Activated naive CD8-positive, alpha-beta T cell treated with anti-CD3 and anti-CD28 coated beads, Interleukin-2, amount 50 U/mL, for 24 hours (primary cell): ENCODE results near the gene PHKB.
A peak's percentile ranks its signal among the peaks of the same experiment; 100 is the strongest.

Experiments
- ATAC-seq: fragments of 150-1000 bp; cut with Tn5 transposase; one replicate; pipeline ENCODE4 v1.10.0; 2021
- DNase-seq: peaks from one replicate; pipeline ENCODE4 v3.0.0; 2021
- H3K27ac Mint-ChIP-seq: one replicate; pipeline ENCODE4 v1.8.0; 2021; ENCODE audit warnings: mild to moderate bottlenecking, mixed read lengths
- H3K27me3 Mint-ChIP-seq: one replicate; pipeline ENCODE4 v1.8.0; 2021; ENCODE audit warnings: mixed read lengths
- H3K36me3 Mint-ChIP-seq: one replicate; pipeline ENCODE4 v1.8.0; 2021; ENCODE audit warnings: low read depth, mixed read lengths
- H3K4me1 Mint-ChIP-seq: one replicate; pipeline ENCODE4 v1.8.0; 2021; ENCODE audit warnings: mixed read lengths
- H3K4me3 Mint-ChIP-seq: one replicate; pipeline ENCODE4 v1.8.0; 2021; ENCODE audit warnings: mild to moderate bottlenecking, moderate library complexity, mixed read lengths
- H3K9me3 Mint-ChIP-seq: one replicate; pipeline ENCODE4 v1.8.0; 2021; ENCODE audit warnings: mixed read lengths

Gene PHKB

GRCh38 chr16:47731252-47731651 is 270.1 kb downstream of the PHKB start:
- Mint-ChIP-seq H3K27ac (no peak overlapping the region), H3K4me1 (peaks cover 9% of the 10 kb centered on the region), H3K27me3 (peaks cover 7% of the 10 kb centered on the region), H3K9me3 (no peaks in the 10 kb centered on the region), H3K36me3 (no peaks in the 10 kb centered on the region), H3K4me3 (no peak overlapping the region)
- ATAC-seq: no peak
- no peak for DNase-seq

DNA sequence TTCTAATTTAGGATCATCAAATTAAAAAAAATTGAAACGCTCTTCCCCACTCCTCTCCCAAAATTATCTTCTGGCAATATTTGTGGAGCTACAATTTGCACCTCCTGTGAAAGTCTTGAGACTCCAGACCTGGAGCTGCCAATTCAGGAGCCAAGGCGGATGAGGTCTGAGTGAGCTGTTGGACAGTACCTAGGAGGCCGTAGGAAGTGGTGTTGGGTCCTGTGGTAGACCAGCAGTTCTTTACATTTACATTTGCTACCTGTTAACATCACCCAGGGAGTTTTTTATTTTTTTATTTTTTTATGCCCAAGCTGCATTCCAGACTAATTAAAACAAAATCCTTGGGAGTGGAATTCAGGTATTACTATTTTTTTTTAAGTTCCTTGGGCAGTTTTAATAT is 271.0 kb downstream of the PHKB start:
- H3K27ac Mint-ChIP-seq: no peak overlapping the region
- H3K4me1 Mint-ChIP-seq: peaks cover 9% of the 10 kb centered on the region
- ATAC-seq (no peak), DNase-seq (no peak)
- H3K36me3 Mint-ChIP-seq: no peaks in the 10 kb centered on the region
- H3K9me3 Mint-ChIP-seq: no peaks in the 10 kb centered on the region
- no peak overlapping the region for H3K4me3 Mint-ChIP-seq
- peaks cover 7% of the 10 kb centered on the region for H3K27me3 Mint-ChIP-seq

GRCh38 chr16:47732523-47733111 is 271.5 kb downstream of the PHKB start:
- peaks cover 7% of the 10 kb centered on the region for H3K27me3 Mint-ChIP-seq
- DNase-seq (peak; percentile 10), ATAC-seq (peak; percentile 91)
- H3K27ac Mint-ChIP-seq: peak overlapping the region; percentile 74
- H3K4me3 Mint-ChIP-seq: peak overlapping the region; percentile 51
- H3K4me1 Mint-ChIP-seq: peaks cover 9% of the 10 kb centered on the region
- no peaks in the 10 kb centered on the region for H3K9me3 Mint-ChIP-seq
- no peaks in the 10 kb centered on the region for H3K36me3 Mint-ChIP-seq

DNA sequence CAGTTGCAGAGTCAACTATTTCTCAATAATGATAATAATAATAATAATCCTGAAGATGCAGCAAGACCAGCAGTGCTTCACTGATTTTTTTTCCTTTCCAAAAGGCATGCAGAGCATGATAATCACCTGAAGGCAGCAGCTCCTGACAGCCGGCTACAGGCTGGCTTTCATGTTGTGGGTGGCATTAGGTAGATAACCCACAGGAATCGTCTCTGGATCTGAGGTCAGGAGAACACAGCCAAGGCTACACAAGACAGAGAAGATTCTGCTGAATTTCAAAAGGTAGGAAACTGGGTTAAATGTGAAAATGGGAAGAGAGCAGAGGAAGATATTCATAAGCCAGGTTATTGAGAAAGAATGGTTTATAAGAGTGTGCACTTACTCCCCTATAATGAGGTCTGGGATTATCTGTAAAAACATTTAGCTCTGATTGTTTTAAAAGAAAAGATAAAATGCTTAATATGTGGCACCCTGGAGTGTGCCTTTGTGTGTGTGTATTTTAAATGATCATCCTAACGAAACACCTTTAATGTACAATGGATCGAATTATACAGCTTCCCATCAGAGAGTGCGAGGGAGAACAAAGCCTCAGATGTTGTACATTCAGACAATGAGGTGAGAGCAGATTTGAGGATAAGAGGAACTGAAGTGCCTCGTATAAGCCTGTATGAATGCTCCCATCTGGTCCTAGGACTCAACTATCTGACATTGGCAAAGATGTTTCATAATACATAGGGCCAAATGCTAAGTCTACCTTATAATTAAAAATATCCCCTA is 273.1 kb downstream of the PHKB start:
- H3K9me3 Mint-ChIP-seq: no peaks in the 10 kb centered on the region

GRCh38 chr16:47734987-47735594 is 274.0 kb downstream of the PHKB start:
- Mint-ChIP-seq H3K4me3 (no peak overlapping the region), H3K27ac (no peak overlapping the region), H3K27me3 (peaks cover 4% of the 10 kb centered on the region), H3K4me1 (peaks cover 9% of the 10 kb centered on the region), H3K9me3 (no peaks in the 10 kb centered on the region), H3K36me3 (no peaks in the 10 kb centered on the region)
- ATAC-seq (no peak), DNase-seq (no peak)

More for the DNA sequence above, 273.1 kb downstream of the PHKB start:
- Mint-ChIP-seq H3K27ac (no peak overlapping the region), H3K4me3 (no peak overlapping the region), H3K4me1 (peaks cover 9% of the 10 kb centered on the region), H3K27me3 (peaks cover 4% of the 10 kb centered on the region), H3K36me3 (no peaks in the 10 kb centered on the region)
- DNase-seq (no peak), ATAC-seq (no peak)

DNA sequence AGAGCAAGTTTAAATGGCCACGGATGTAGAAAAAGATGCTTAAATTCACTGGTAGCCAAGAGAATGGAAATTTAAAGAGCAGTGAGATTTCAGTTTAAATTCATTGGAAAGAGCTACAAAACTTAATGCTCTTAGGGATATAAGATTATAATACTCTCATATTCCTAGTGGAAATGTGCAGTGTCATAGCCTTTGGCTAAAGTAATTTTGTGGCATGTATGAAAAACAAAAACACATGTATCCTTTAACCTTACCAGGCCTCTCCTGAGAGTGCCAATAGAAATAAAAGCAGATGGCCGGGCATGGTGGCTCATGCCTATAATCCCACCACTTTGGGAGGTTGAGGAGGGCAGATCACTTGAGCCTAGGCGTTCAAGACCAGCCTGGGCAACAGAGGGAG is 289.2 kb downstream of the PHKB start:
- peaks cover 19% of the 10 kb centered on the region for H3K27me3 Mint-ChIP-seq
- DNase-seq (no peak), ATAC-seq (no peak)
- no peak overlapping the region for H3K4me3 Mint-ChIP-seq
- no peaks in the 10 kb centered on the region for H3K9me3 Mint-ChIP-seq
- H3K27ac Mint-ChIP-seq: no peak overlapping the region
- H3K36me3 Mint-ChIP-seq: no peaks in the 10 kb centered on the region
- H3K4me1 Mint-ChIP-seq: no peaks in the 10 kb centered on the region
